ENCODE results near the gene LYSET.

GRCh38 chr14:93136009-93136408 lies 49.1 kb upstream of the LYSET start:
- TF ChIP-seq CTCF (tag by site-specific recombination; IDR thresholded peaks at IDR 0.05): no peak
- TF ChIP-seq ATF2 (tag by site-specific recombination; IDR thresholded peaks at IDR 0.05; ENCODE audit: low read depth): no peak
- no peak for TF ChIP-seq ZNF433 (tag by site-specific recombination; IDR thresholded peaks at IDR 0.05; ENCODE audit: low read depth)
- TF ChIP-seq ZNF549 (tag by site-specific recombination; IDR thresholded peaks at IDR 0.05): no peak
- TF ChIP-seq PRDM10 (tag by site-specific recombination; IDR thresholded peaks at IDR 0.05): no peak
- no peak for TF ChIP-seq ZNF473 (tag by site-specific recombination; IDR thresholded peaks at IDR 0.05)
- TF ChIP-seq ZNF692 (tag by site-specific recombination; IDR thresholded peaks at IDR 0.05): no peak
- no peak for TF ChIP-seq ZNF121 (tag by site-specific recombination; IDR thresholded peaks at IDR 0.05)
- no peak for TF ChIP-seq GLI4 (tag by site-specific recombination; IDR thresholded peaks at IDR 0.05)
- TF ChIP-seq ZNF174 (tag by site-specific recombination; IDR thresholded peaks at IDR 0.05): no peak
- no peak for TF ChIP-seq SP2 (tag by site-specific recombination; IDR thresholded peaks at IDR 0.05)
